WERI-Rb-1 (cell line): ENCODE results near the gene TCEAL4.

Experiments
- DNase-seq: peaks from one replicate; pipeline ENCODE4 v3.0.0-alpha.2; 2020
- H3K27ac ChIP-seq: fragments of 250-450 bp; sonication (Bioruptor Pico); 2 replicates; pipeline ENCODE4 v1.5.1; 2020; ENCODE audit warnings: mild to moderate bottlenecking, moderate library complexity
- H3K27me3 ChIP-seq: fragments of 250-450 bp; sonication (Bioruptor Pico); 2 replicates; pipeline ENCODE4 v1.5.1; 2021; ENCODE audit warnings: mild to moderate bottlenecking, low read depth, moderate library complexity; ENCODE audit not compliant: insufficient read depth, severe bottlenecking
- H3K36me3 ChIP-seq: fragments of 250-450 bp; sonication (Bioruptor Pico); 2 replicates; pipeline ENCODE4 v1.5.1; 2020; ENCODE audit warnings: mild to moderate bottlenecking, moderate library complexity
- H3K4me3 ChIP-seq: 2 replicates; pipeline ENCODE4 v1.5.1; 2011; ENCODE audit warnings: low read depth, mild to moderate bottlenecking, control low read depth, low read length
- H3K9me3 ChIP-seq: fragments of 250-450 bp; sonication (Bioruptor Pico); 2 replicates; pipeline ENCODE4 v1.5.1; 2021; ENCODE audit warnings: mild to moderate bottlenecking, moderate library complexity; ENCODE audit not compliant: severe bottlenecking
- CTCF ChIP-seq: IDR thresholded peaks from 2 replicates; pipeline ENCODE4 v1.5.1; 2011; ENCODE audit warnings: low read depth, mild to moderate bottlenecking, control low read depth, inconsistent platforms, low read length

Gene TCEAL4

GRCh38 chrX:103613362-103613890 lies 28.1 kb downstream of the TCEAL4 start:
- TF ChIP-seq CTCF = no peak

DNA sequence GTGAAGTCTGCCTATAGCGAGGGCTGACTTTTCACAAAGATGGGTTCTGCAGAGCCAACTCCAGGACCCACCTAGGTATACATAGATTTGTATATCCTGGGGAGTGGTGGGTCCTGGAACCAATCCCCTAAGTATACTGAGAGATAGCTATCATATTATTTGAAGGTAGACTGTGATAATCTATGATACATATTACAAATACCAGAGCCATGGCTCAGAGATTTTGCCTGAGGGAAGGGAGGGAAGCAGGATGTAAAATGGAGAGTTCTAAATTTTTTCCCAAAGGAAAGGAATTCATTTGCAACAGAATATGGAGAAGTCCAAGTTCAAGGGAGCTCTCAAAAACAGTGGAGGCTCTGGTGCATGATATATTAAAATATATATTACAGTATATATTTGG lies 29.7 kb downstream of the TCEAL4 start:
- no peaks in the 10 kb centered on the region for H3K36me3 ChIP-seq
- DNase-seq = no peak
- H3K4me3 ChIP-seq = no peak overlapping the region
- no peak overlapping the region for H3K27ac ChIP-seq
- no peaks in the 10 kb centered on the region for H3K27me3 ChIP-seq
- H3K9me3 ChIP-seq = no peaks in the 10 kb centered on the region
- TF ChIP-seq CTCF = no peak

More at GRCh38 chrX:103613362-103613890, 28.1 kb downstream of the TCEAL4 start:
- Histone ChIP-seq H3K4me3 (no peak overlapping the region), H3K27me3 (no peaks in the 10 kb centered on the region), H3K9me3 (no peaks in the 10 kb centered on the region), H3K27ac (no peak overlapping the region), H3K36me3 (no peaks in the 10 kb centered on the region)
- DNase-seq = no peak

DNA sequence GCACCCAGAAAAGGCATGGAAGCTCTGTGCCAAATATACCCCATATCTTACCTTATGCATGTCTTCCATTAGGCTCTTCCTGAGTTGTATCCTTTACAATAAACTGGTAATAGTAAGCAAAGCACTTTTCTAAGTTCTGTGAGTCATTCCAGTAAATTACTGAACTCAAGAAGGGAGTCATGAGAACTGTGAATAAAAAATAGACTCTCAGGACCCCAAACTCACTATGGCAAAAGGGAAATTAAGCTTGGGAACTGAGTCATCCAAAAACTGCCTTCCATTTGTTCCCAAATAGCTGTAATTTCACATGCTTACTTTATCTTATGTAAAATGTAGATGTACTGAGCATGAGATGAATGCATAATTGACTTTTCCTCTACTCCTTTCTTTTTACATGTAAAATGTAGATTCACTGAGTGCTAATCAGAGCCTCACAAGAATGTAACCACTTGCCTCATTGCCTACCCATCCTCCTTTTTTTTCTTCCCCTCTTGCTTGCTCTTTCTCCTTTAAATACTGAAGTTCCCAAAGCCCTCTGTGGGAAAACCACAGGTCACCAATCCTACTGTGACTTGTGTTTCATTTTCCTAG lies 30.6 kb downstream of the TCEAL4 start:
- no peak overlapping the region for H3K4me3 ChIP-seq
- DNase-seq = no peak
- TF ChIP-seq CTCF = no peak
- H3K27me3 ChIP-seq = no peaks in the 10 kb centered on the region
- no peak overlapping the region for H3K27ac ChIP-seq
- H3K9me3 ChIP-seq = no peaks in the 10 kb centered on the region
- H3K36me3 ChIP-seq = no peaks in the 10 kb centered on the region

DNA sequence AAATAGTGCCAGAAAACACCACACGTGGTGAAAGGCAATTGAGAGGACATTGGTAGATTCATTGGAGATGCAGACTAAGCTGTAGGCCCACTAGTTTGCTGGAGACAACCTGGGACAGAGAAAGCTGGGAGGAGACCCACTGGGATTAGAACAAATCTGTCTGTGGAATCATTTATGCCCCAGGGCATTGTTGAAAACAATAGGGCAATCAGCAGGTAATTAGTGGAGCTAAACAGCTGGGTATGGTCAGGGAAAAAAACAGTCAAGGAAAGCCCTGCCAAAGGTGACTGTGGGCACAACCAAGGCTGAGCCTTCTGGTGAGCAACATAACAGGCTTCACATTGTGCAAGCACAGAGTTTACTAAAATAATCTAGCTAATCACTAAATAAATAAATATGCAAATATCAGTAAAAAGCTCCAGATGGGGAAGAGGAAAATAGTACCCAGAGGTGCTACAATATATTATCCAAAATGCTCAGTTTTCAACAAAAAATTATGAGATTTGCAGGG lies 31.4 kb downstream of the TCEAL4 start:
- no peaks in the 10 kb centered on the region for H3K36me3 ChIP-seq
- DNase-seq = no peak
- TF ChIP-seq CTCF = no peak
- no peaks in the 10 kb centered on the region for H3K27me3 ChIP-seq
- no peaks in the 10 kb centered on the region for H3K9me3 ChIP-seq
- no peak overlapping the region for H3K27ac ChIP-seq
- H3K4me3 ChIP-seq = no peak overlapping the region

DNA sequence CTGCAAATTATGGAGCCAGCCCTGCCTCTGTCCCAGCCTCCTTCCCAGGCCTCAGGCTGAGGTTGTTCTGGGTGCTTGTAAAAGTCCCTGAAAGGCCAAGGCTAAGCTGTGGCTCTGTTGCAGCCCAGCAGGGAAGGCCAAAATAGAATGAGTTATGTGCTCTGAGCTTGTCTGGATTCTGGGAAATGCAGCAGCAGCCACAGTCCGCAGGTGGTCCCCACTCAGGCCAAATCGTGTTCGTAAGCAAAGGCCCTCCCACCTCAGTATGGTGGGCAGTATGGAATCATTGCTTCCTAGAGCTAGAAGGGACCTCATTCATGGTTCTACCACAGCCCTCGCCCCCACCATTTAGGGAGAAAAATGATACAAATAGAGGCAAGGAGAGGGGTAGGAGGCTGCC lies 38.8 kb downstream of the TCEAL4 start:
- DNase-seq = no peak
- TF ChIP-seq CTCF = no peak
- H3K27ac ChIP-seq = no peak overlapping the region
- H3K4me3 ChIP-seq = no peak overlapping the region
- H3K36me3 ChIP-seq = no peaks in the 10 kb centered on the region
- H3K27me3 ChIP-seq = no peaks in the 10 kb centered on the region
- no peaks in the 10 kb centered on the region for H3K9me3 ChIP-seq

DNA sequence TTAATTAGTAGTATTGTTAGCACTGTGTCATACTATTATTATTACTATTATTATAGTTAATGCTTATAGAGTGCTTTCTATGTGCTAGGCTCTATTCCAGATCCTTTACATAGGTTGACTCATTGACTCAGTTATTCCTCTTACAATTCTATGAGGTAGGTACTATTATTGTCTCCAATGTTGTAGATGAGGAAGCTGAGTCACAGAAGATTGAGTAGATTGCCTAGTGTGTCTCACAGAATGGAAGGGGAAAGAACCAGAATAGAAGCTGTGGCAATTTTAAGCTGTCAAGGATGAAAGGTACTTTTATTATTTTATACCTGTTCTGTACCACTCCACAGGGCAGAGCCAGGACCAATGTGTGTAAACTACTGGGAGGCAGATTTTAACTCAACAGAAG lies 41.5 kb downstream of the TCEAL4 start:
- Histone ChIP-seq H3K4me3 (no peak overlapping the region), H3K36me3 (no peaks in the 10 kb centered on the region), H3K27ac (no peak overlapping the region), H3K9me3 (no peaks in the 10 kb centered on the region), H3K27me3 (peaks cover 4% of the 10 kb centered on the region)
- no peak for DNase-seq
- TF ChIP-seq CTCF = no peak
